ENCODE data around the gene BRD1. TPM values are rescaled to one million over a fixed set of nuclear protein-coding genes. Genes with fewer than 3 reads are reported as not detected.
A peak's percentile ranks its signal among the peaks of the same experiment; 100 is the strongest.

BRD1 gene
- total RNA-seq, 2 donors from 2014 or later = 32.1 to 61.5 TPM

- ATAC-seq (ENCODE audit: insufficient number of reproducible peaks, low FRiP score, low read depth) = no peak
- no peaks in the 10 kb centered on the region for H3K27me3 ChIP-seq (replicated peaks; ENCODE audit: insufficient read depth)
- H3K36me3 ChIP-seq = peaks cover 15% of the 10 kb centered on the region
- no peak for DNase-seq (ENCODE audit: low spot score)
- no peaks in the 10 kb centered on the region for H3K9me3 ChIP-seq
- no peak for TF ChIP-seq CTCF (IDR thresholded peaks at IDR 0.05)
- no peak overlapping the region for H3K27ac ChIP-seq
- no peak overlapping the region for H3K4me3 ChIP-seq
- H3K4me1 ChIP-seq (ENCODE audit: control insufficient read depth in 1 of 2, low read depth in 2 of 2) = peaks cover 6 to 10% of the 10 kb centered on the region in 2 donors
Observed at GRCh38 chr22:49812838-49813237, 14.8 kb downstream of the BRD1 start.

- DNase-seq (ENCODE audit: low spot score) (no peak), ATAC-seq (ENCODE audit: insufficient number of reproducible peaks, low FRiP score, low read depth) (no peak)
- H3K9me3 ChIP-seq = no peaks in the 10 kb centered on the region
- no peaks in the 10 kb centered on the region for H3K27me3 ChIP-seq (replicated peaks; ENCODE audit: insufficient read depth)
- H3K27ac ChIP-seq = no peak overlapping the region
- no peak overlapping the region for H3K4me3 ChIP-seq
- no peak for TF ChIP-seq CTCF (IDR thresholded peaks at IDR 0.05)
- peaks cover 6 to 10% of the 10 kb centered on the region in 2 donors for H3K4me1 ChIP-seq (ENCODE audit: control insufficient read depth in 1 of 2, low read depth in 2 of 2)
- peaks cover 7% of the 10 kb centered on the region for H3K36me3 ChIP-seq
Observed at GRCh38 chr22:49811020-49811791, 16.5 kb downstream of the BRD1 start.

GRCh38 chr22:49810363-49811019 is 17.2 kb downstream of the BRD1 start:
- no peak for TF ChIP-seq CTCF (IDR thresholded peaks at IDR 0.05)
- peaks cover under 1% of the 10 kb centered on the region for H3K36me3 ChIP-seq
- ATAC-seq (ENCODE audit: insufficient number of reproducible peaks, low FRiP score, low read depth) = peak; percentile 28
- no peak overlapping the region for H3K27ac ChIP-seq
- H3K27me3 ChIP-seq (replicated peaks; ENCODE audit: insufficient read depth) = no peaks in the 10 kb centered on the region
- no peak for DNase-seq (ENCODE audit: low spot score)
- H3K9me3 ChIP-seq = no peaks in the 10 kb centered on the region
- no peak overlapping the region for H3K4me3 ChIP-seq
- H3K4me1 ChIP-seq (ENCODE audit: control insufficient read depth in 1 of 2, low read depth in 2 of 2) = peaks cover 6 to 10% of the 10 kb centered on the region in 2 donors

GRCh38 chr22:49807780-49808708 is 19.6 kb downstream of the BRD1 start:
- TF ChIP-seq CTCF (IDR thresholded peaks at IDR 0.05) = no peak
- Histone ChIP-seq H3K27ac (no peak overlapping the region), H3K9me3 (no peaks in the 10 kb centered on the region), H3K4me3 (no peak overlapping the region), H3K4me1 (ENCODE audit: control insufficient read depth in 1 of 2, low read depth in 2 of 2) (peaks cover 6 to 10% of the 10 kb centered on the region in 2 donors), H3K27me3 (replicated peaks; ENCODE audit: insufficient read depth) (no peaks in the 10 kb centered on the region), H3K36me3 (peaks cover 10% of the 10 kb centered on the region)
- no peak for ATAC-seq (ENCODE audit: insufficient number of reproducible peaks, low FRiP score, low read depth)
- DNase-seq (ENCODE audit: low spot score) = no peak

GRCh38 chr22:49807129-49807528 is 20.5 kb downstream of the BRD1 start:
- peaks cover 16% of the 10 kb centered on the region for H3K36me3 ChIP-seq
- H3K27ac ChIP-seq = no peak overlapping the region
- no peak for ATAC-seq (ENCODE audit: insufficient number of reproducible peaks, low FRiP score, low read depth)
- H3K9me3 ChIP-seq = no peaks in the 10 kb centered on the region
- H3K27me3 ChIP-seq (replicated peaks; ENCODE audit: insufficient read depth) = no peaks in the 10 kb centered on the region
- peaks cover 6 to 10% of the 10 kb centered on the region in 2 donors for H3K4me1 ChIP-seq (ENCODE audit: control insufficient read depth in 1 of 2, low read depth in 2 of 2)
- DNase-seq (ENCODE audit: low spot score) = no peak
- H3K4me3 ChIP-seq = no peak overlapping the region
- TF ChIP-seq CTCF (IDR thresholded peaks at IDR 0.05) = no peak
